H1 (cell line): ENCODE data around the gene GNAO1. TPM values are rescaled to one million over a fixed set of nuclear protein-coding genes. Genes with fewer than 3 reads are reported as not detected.

Experiments
- CTCF ChIA-PET: fragments of 300-600 bp; sonication (Branson Sonifier 250); formaldehyde crosslinking; loops from one replicate; lab custom pipeline; 2021; ENCODE audit not compliant: partially characterized antibody; lab: Charles Lee
- POLR2A ChIA-PET: fragments of 300-600 bp; sonication (Branson Sonifier 250); formaldehyde crosslinking; loops from one replicate; lab custom pipeline; 2021; ENCODE audit warnings: inconsistent platforms; ENCODE audit not compliant: partially characterized antibody; lab: Charles Lee
- DNase-seq, 2 experiments: peaks; one replicate each; pipeline versions ENCODE4 v3.0.0 to v3.0.0-alpha.2; 2010 to 2022; ENCODE audit warnings: low spot score in 2 of 2, low read depth in 1 of 2, mixed read lengths in 1 of 2
- FAIRE-seq: peaks from 2 replicates; lab custom pipeline; 2011; peaks lifted over from hg19 to GRCh38; lab: Jason Lieb, UNC
- H2AFZ ChIP-seq: 2 replicates; pipeline ENCODE4 v1.8.1; 2012; ENCODE audit warnings: low read length, inconsistent platforms
- H2AK5ac ChIP-seq: 2 replicates; pipeline ENCODE4 v1.6.1; 2013; ENCODE audit warnings: low read depth, low read length
- H2BK120ac ChIP-seq: replicated peaks from 2 replicates; pipeline ENCODE3; 2013; ENCODE audit warnings: low read depth, low read length, inconsistent platforms
- H2BK12ac ChIP-seq: 2 replicates; pipeline ENCODE4 v1.6.1; 2013; ENCODE audit warnings: low read depth, low read length
- H2BK15ac ChIP-seq: 2 replicates; pipeline ENCODE4 v1.6.1; 2013; ENCODE audit warnings: low read length
- H2BK20ac ChIP-seq: 2 replicates; pipeline ENCODE4 v1.6.1; 2013; ENCODE audit warnings: low read length
- H2BK5ac ChIP-seq: 2 replicates; pipeline ENCODE4 v1.6.1; 2013; ENCODE audit warnings: low read depth, low read length
- H3K14ac ChIP-seq: 2 replicates; pipeline ENCODE4 v1.6.1; 2013; ENCODE audit warnings: inconsistent platforms; ENCODE audit not compliant: insufficient read length
- H3K18ac ChIP-seq: 2 replicates; pipeline ENCODE4 v1.6.1; 2013; ENCODE audit warnings: low read length; ENCODE audit errors: extremely low read depth
- H3K23ac ChIP-seq: 2 replicates; pipeline ENCODE4 v1.6.1; 2013; ENCODE audit warnings: inconsistent platforms; ENCODE audit not compliant: insufficient read length
- H3K23me2 ChIP-seq: 2 replicates; pipeline ENCODE4 v1.6.1; 2013; ENCODE audit warnings: low read depth, low read length
- H3K27ac ChIP-seq: 2 replicates; pipeline ENCODE4 v1.6.1; 2011; ENCODE audit warnings: low read depth, low read length, inconsistent platforms
- H3K27me3 ChIP-seq, 4 experiments: replicated peaks in 1 of 4; 1 replicate in 1 of 4; 2 replicates in 3 of 4; pipeline versions ENCODE4 v1.6.1 to v1.8.1; 2011 to 2013; ENCODE audit warnings: low read length in 3 of 4, mild to moderate bottlenecking in 3 of 4, inconsistent platforms in 2 of 4, mixed read lengths in 2 of 4, moderate library complexity in 1 of 4; ENCODE audit not compliant: control insufficient read depth in 3 of 4, insufficient read depth in 3 of 4; ENCODE audit errors: extremely low read depth in 1 of 4
- H3K36me3 ChIP-seq, 4 experiments: 2 replicates each; pipeline versions ENCODE4 v1.6.1 to v1.8.1; 2011 to 2013; ENCODE audit warnings: mild to moderate bottlenecking in 4 of 4, low read length in 3 of 4, moderate library complexity in 2 of 4, control low read depth in 1 of 4, inconsistent platforms in 1 of 4; ENCODE audit not compliant: insufficient read depth in 4 of 4, control insufficient read depth in 2 of 4
- H3K4ac ChIP-seq: replicated peaks from 2 replicates; pipeline ENCODE3; 2013; ENCODE audit warnings: low read length, low read depth, mixed read lengths, inconsistent platforms; ENCODE audit not compliant: insufficient read length
- H3K4me1 ChIP-seq, 4 experiments: replicated peaks in 1 of 4; 1 replicate in 1 of 4; 2 replicates in 3 of 4; pipeline versions ENCODE4 v1.6.1 to v1.8.1; 2011 to 2013; ENCODE audit warnings: low read length in 3 of 4, inconsistent platforms in 2 of 4, mixed read lengths in 1 of 4; ENCODE audit not compliant: insufficient read depth in 4 of 4, control insufficient read depth in 3 of 4
- H3K4me2 ChIP-seq, 2 experiments: 2 replicates each; pipeline versions ENCODE4 v1.6.1 to v1.8.1; 2011 to 2013; ENCODE audit warnings: low read depth in 2 of 2, low read length in 2 of 2, control low read depth in 1 of 2, inconsistent platforms in 1 of 2, mild to moderate bottlenecking in 1 of 2; ENCODE audit not compliant: insufficient read depth in 1 of 2
- H3K4me3 ChIP-seq, 4 experiments: fragments of 200-600, 300-600 bp in 1 of 4; sonication (generic), shearing (Covaris generic), sonication (Bioruptor Twin) in 1 of 4; 2 replicates each; pipeline versions ENCODE4 v1.5.1 to v1.8.1; 2011 to 2016; ENCODE audit warnings: low read length in 4 of 4, low read depth in 3 of 4, control low read depth in 2 of 4, inconsistent platforms in 2 of 4, mild to moderate bottlenecking in 2 of 4, mixed read lengths in 1 of 4, moderate library complexity in 1 of 4; ENCODE audit not compliant: insufficient read depth in 2 of 4; ENCODE audit errors: extremely low read depth in 1 of 4
- H3K56ac ChIP-seq: replicated peaks from 2 replicates; pipeline ENCODE3; 2013; ENCODE audit warnings: low read depth, mild to moderate bottlenecking, mixed read lengths, low read length, inconsistent platforms; ENCODE audit not compliant: insufficient read length
- H3K79me1 ChIP-seq: 2 replicates; pipeline ENCODE4 v1.6.1; 2013; ENCODE audit warnings: low read depth, low read length, control low read depth
- H3K79me2 ChIP-seq, 2 experiments: 2 replicates each; pipeline versions ENCODE4 v1.6.1 to v1.8.1; 2012 to 2013; ENCODE audit warnings: low read length in 2 of 2, mild to moderate bottlenecking in 2 of 2, inconsistent platforms in 1 of 2; ENCODE audit not compliant: insufficient read depth in 2 of 2, control insufficient read depth in 1 of 2
- H3K9ac ChIP-seq, 4 experiments: replicated peaks in 1 of 4; 1 replicate in 1 of 4; 2 replicates in 3 of 4; pipeline versions ENCODE4 v1.6.1 to v1.8.1; 2011 to 2013; ENCODE audit warnings: low read depth in 3 of 4, low read length in 3 of 4, control low read depth in 2 of 4, mild to moderate bottlenecking in 2 of 4, moderate library complexity in 2 of 4, inconsistent platforms in 1 of 4; ENCODE audit errors: extremely low read depth in 1 of 4
- H3K9me3 ChIP-seq, 2 experiments: 2 replicates each; pipeline versions ENCODE4 v1.6.1 to v1.8.1; 2012 to 2013; ENCODE audit warnings: mild to moderate bottlenecking in 2 of 2, moderate library complexity in 2 of 2, control low read depth in 1 of 2, inconsistent platforms in 1 of 2, low read depth in 1 of 2, low read length in 1 of 2, mixed read lengths in 1 of 2; ENCODE audit not compliant: insufficient read depth in 2 of 2
- H4K20me1 ChIP-seq, 2 experiments: replicated peaks in 1 of 2; 2 replicates each; pipeline versions ENCODE3 to v1.8.1; 2011 to 2013; ENCODE audit warnings: inconsistent platforms in 2 of 2, low read length in 2 of 2, mild to moderate bottlenecking in 1 of 2; ENCODE audit not compliant: insufficient read depth in 2 of 2, control insufficient read depth in 1 of 2
- H4K5ac ChIP-seq: 2 replicates; pipeline ENCODE4 v1.6.1; 2013; ENCODE audit warnings: low read length, low read depth, mixed read lengths, inconsistent platforms; ENCODE audit not compliant: insufficient read length
- H4K8ac ChIP-seq: 2 replicates; pipeline ENCODE4 v1.8.0; 2013; ENCODE audit warnings: mild to moderate bottlenecking, moderate library complexity, low read length, inconsistent platforms; ENCODE audit not compliant: insufficient read depth; ENCODE audit errors: extremely low read depth
- H4K91ac ChIP-seq: replicated peaks from 2 replicates; pipeline ENCODE3; 2013; ENCODE audit warnings: low read length, mixed read lengths, inconsistent platforms; ENCODE audit not compliant: insufficient read length
- MAFK ChIP-seq: IDR thresholded peaks from 2 replicates; pipeline ENCODE4 v1.6.1; 2012; ENCODE audit warnings: low read depth, mild to moderate bottlenecking, improper control_type of control experiment, low read length
- RAD21 ChIP-seq, 2 experiments: IDR thresholded peaks in 1 of 2; conservative IDR thresholded peaks in 1 of 2; 2 replicates each; pipeline ENCODE4 v1.6.1; 2011; ENCODE audit warnings: low read depth in 2 of 2, low read length in 2 of 2, improper control_type of control experiment in 1 of 2, inconsistent platforms in 1 of 2, mild to moderate bottlenecking in 1 of 2, moderate library complexity in 1 of 2
- RNF2 ChIP-seq: fragments of 200-900, 300-1000 bp; sonication (generic); IDR thresholded peaks from 2 replicates; pipeline ENCODE4 v1.7.1; 2016; ENCODE audit warnings: borderline replicate concordance, low read depth, mild to moderate bottlenecking, antibody characterized with exemption, low read length; ENCODE audit not compliant: poor library complexity, severe bottlenecking; ENCODE audit errors: missing control alignments
- SAP30 ChIP-seq: fragments of 300-600 bp; sonication (generic); IDR thresholded peaks from 2 replicates; pipeline ENCODE4 v1.7.1; 2012; ENCODE audit warnings: low read length, moderate library complexity, mild to moderate bottlenecking, inconsistent platforms; ENCODE audit not compliant: insufficient read depth, insufficient replicate concordance
- WGBS, 2 experiments: shearing (Covaris generic) in 1 of 2; methylation state at CpG; one replicate each; pipeline versions ENCODE4 v1.1.6 to v1.1.7; 2013 to 2015; ENCODE audit warnings: low lambda C conversion rate in 2 of 2, mixed read lengths in 2 of 2, inconsistent platforms in 1 of 2, low coverage in 1 of 2, missing lambda C conversion rate in 1 of 2; ENCODE audit not compliant: insufficient replicate concordance in 2 of 2, insufficient coverage in 1 of 2, insufficient read length in 1 of 2; ENCODE audit errors: extremely low coverage in 1 of 2, missing lambda C conversion rate in 1 of 2; 5-methylcytosine and 5-hydroxymethylcytosine counted together
- polyA plus RNA-seq, 7 experiments: library from polyadenylated mRNA; depleted of rRNA in 3 of 7; stranded (reverse) in 5 of 7; unstranded in 2 of 7; fragments of >200 nt in 5 of 7; fragments of 200-250 nt in 2 of 7; gene quantifications; 1 replicate in 5 of 7; 2 replicates in 1 of 7; 4 replicates in 1 of 7; pipeline versions ENCODE4 v1.2.1 to v1.2.3, GENCODE V29; 2011 to 2013; ENCODE audit warnings: missing spikeins in 2 of 7, mixed read lengths in 2 of 7
- total RNA-seq: library from RNA; stranded (reverse); fragmentation: NEBNext Ultra II Directional; extraction: Animal tissue kit (Norgen Biotek cat#: 25700); gene quantifications from 2 replicates; pipeline ENCODE4 v1.2.1, GENCODE V29; 2021

GNAO1 gene
- total and polyA plus RNA-seq, 2 of the 8 experiments (the other 6 are each of a cell fraction or from before 2014, with no cell fraction given), result 6.7 to 34.4 TPM

- no peaks in the 10 kb centered on the region for H3K27me3 ChIP-seq
- TF ChIP-seq SAP30 (no peak), RNF2 (no peak), RAD21 (IDR thresholded peaks at IDR 0.05 in 1 of 2, conservative IDR thresholded peaks at IDR 0.05 in 1 of 2; ENCODE audit: low read depth in 2 of 2, low read length in 2 of 2) (no peak), MAFK (no peak)
- TF ChIP-seq, all 59 proteins: peak for 0
- Histone ChIP-seq H3K4me3 (no peak overlapping the region), H2AK5ac (no peak overlapping the region), H3K79me1 (no peaks in the 10 kb centered on the region), H4K5ac (no peak overlapping the region), H2BK5ac (no peak overlapping the region), H3K4ac (no peak overlapping the region), H4K20me1 (no peaks in the 10 kb centered on the region), H3K4me2 (no peak overlapping the region), H2BK15ac (no peak overlapping the region), H2BK120ac (no peak overlapping the region), H3K23ac (no peak overlapping the region), H3K23me2 (no peaks in the 10 kb centered on the region), H3K27ac (no peak overlapping the region), H2BK12ac (no peak overlapping the region), H2AFZ (no peak overlapping the region), H3K9ac (no peak overlapping the region), H3K4me1 (no peaks in the 10 kb centered on the region), H3K18ac (no peak overlapping the region), H3K79me2 (no peaks in the 10 kb centered on the region), H3K36me3 (no peaks in the 10 kb centered on the region), H3K14ac (no peak overlapping the region), H3K56ac (no peak overlapping the region), H3K9me3 (no peaks in the 10 kb centered on the region), H4K8ac (no peak overlapping the region), H2BK20ac (no peak overlapping the region), H4K91ac (no peak overlapping the region)
- ChIA-PET POLR2A (interaction anchor here (1.0 to 1.2 kb wide), 2 partner anchors 15 to 18 kb away, joined by 3 to 4 read pairs; no protein-coding TSS in a partner anchor), CTCF (interaction anchor here (0.6 to 3.4 kb wide), 7 partner anchors 14 to 669 kb away, joined by 3 to 16 read pairs (median 3); no protein-coding TSS in a partner anchor)
- FAIRE-seq (no peak), DNase-seq (no peak)
- WGBS, 2 experiments, result 86% methylated on average over 6 of the region's 6 CpGs; no CpG with 5 or more reads in 1 of the 2 experiments
Measured at GRCh38 chr16:56370875-56371659, 179.8 kb downstream of the GNAO1 start.
